Hepatocyte (in vitro differentiated cells): Measurements from ENCODE around the gene USP24. TPM values are rescaled to one million over a fixed set of nuclear protein-coding genes. Genes with fewer than 3 reads are reported as not detected.

Source experiments
- DNase-seq: peaks from one replicate; pipeline ENCODE4 v3.0.0-alpha.2; 2016; ENCODE audit warnings: low spot score
- H2AFZ ChIP-seq: fragments of 200-600 bp; sonication (generic); 2 replicates; pipeline ENCODE4 v1.6.0; 2016; ENCODE audit warnings: antibody characterized with exemption, mild to moderate bottlenecking
- H3K27ac ChIP-seq: fragments of 200-600 bp; sonication (generic); 2 replicates; pipeline ENCODE4 v1.5.1; 2016; ENCODE audit warnings: mild to moderate bottlenecking
- H3K27me3 ChIP-seq: fragments of 200-600 bp; sonication (generic); 2 replicates; pipeline ENCODE4 v1.6.1; 2016
- H3K36me3 ChIP-seq: fragments of 200-600 bp; sonication (generic); replicated peaks from 2 replicates; pipeline ENCODE4 v1.5.1; 2016; ENCODE audit warnings: low read depth; ENCODE audit not compliant: insufficient read depth
- H3K4me1 ChIP-seq: fragments of 200-600 bp; sonication (generic); 2 replicates; pipeline ENCODE4 v1.5.1; 2016; ENCODE audit warnings: mild to moderate bottlenecking, moderate library complexity; ENCODE audit not compliant: insufficient read depth
- H3K4me2 ChIP-seq: fragments of 200-600 bp; sonication (generic); 2 replicates; pipeline ENCODE4 v1.6.0; 2016
- H3K4me3 ChIP-seq: fragments of 200-600 bp; sonication (generic); 2 replicates; pipeline ENCODE4 v1.5.1; 2016; ENCODE audit warnings: mild to moderate bottlenecking
- H3K79me2 ChIP-seq: fragments of 200-600 bp; sonication (generic); 2 replicates; pipeline ENCODE4 v1.6.0; 2017; ENCODE audit warnings: mild to moderate bottlenecking
- H3K9me2 ChIP-seq: fragments of 200-600 bp; sonication (generic); replicated peaks from 2 replicates; pipeline ENCODE4 v1.6.0; 2017; ENCODE audit warnings: mild to moderate bottlenecking; ENCODE audit not compliant: insufficient read depth
- H3K9me3 ChIP-seq: fragments of 200-600 bp; sonication (generic); 2 replicates; pipeline ENCODE4 v1.5.1; 2016; ENCODE audit warnings: low read depth, mild to moderate bottlenecking
- H4K20me1 ChIP-seq: fragments of 200-600 bp; sonication (generic); 2 replicates; pipeline ENCODE4 v1.6.0; 2016; ENCODE audit warnings: mild to moderate bottlenecking; ENCODE audit not compliant: insufficient read depth, poor library complexity, severe bottlenecking
- CTCF ChIP-seq: fragments of 200-600 bp; sonication (generic); IDR thresholded peaks from 2 replicates; pipeline ENCODE4 v1.5.1; 2016; ENCODE audit warnings: antibody characterized with exemption, mild to moderate bottlenecking; ENCODE audit not compliant: poor library complexity
- EZH2 ChIP-seq: fragments of 200-600 bp; sonication (generic); IDR thresholded peaks from 2 replicates; pipeline ENCODE4 v1.6.1; 2016; ENCODE audit warnings: antibody characterized with exemption, mild to moderate bottlenecking, borderline replicate concordance
- EZH2phosphoT487 ChIP-seq: fragments of 200-600 bp; sonication (generic); IDR thresholded peaks from one replicate; pipeline ENCODE4 v1.6.1; 2018; ENCODE audit warnings: antibody characterized with exemption, mild to moderate bottlenecking, low read depth, moderate library complexity; ENCODE audit not compliant: unreplicated experiment, severe bottlenecking
- WGBS: methylation state at CpG from one replicate; pipeline ENCODE4 v1.1.6; 2016; ENCODE audit warnings: low lambda C conversion rate; ENCODE audit errors: missing lambda C conversion rate; 5-methylcytosine and 5-hydroxymethylcytosine counted together
- polyA plus RNA-seq: library from polyadenylated mRNA; unstranded; fragments of >200 nt; fragmentation: Nextera tagmentation; extraction: Ambion mirVana; gene quantifications from 2 replicates; pipeline ENCODE4 v1.2.1, GENCODE V29; 2016
- total RNA-seq: library from RNA; depleted of rRNA; stranded (reverse); fragments of >200 nt; gene quantifications from 2 replicates; pipeline ENCODE4 v1.2.3, GENCODE V29; 2014

The USP24 gene
- total and polyA plus RNA-seq, 2 experiments from 2014 or later: 9.3 to 41.9 TPM

GRCh38 chr1:55217226-55217986 lies 2.2 kb upstream of the USP24 start:
- no peak overlapping the region for H3K4me3 ChIP-seq
- H3K36me3 ChIP-seq: no peaks in the 10 kb centered on the region
- H3K79me2 ChIP-seq: peaks cover 21% of the 10 kb centered on the region
- no peak overlapping the region for H2AFZ ChIP-seq
- no peak for TF ChIP-seq EZH2phosphoT487
- TF ChIP-seq CTCF: no peak
- TF ChIP-seq EZH2: no peak
- no peak overlapping the region for H3K27ac ChIP-seq
- 66% methylated on average over 6 of the region's 6 CpGs for WGBS
- no peaks in the 10 kb centered on the region for H3K9me2 ChIP-seq
- no peak for DNase-seq
- H3K27me3 ChIP-seq: no peaks in the 10 kb centered on the region
- peaks cover 9% of the 10 kb centered on the region for H4K20me1 ChIP-seq
- H3K9me3 ChIP-seq: no peaks in the 10 kb centered on the region
- H3K4me1 ChIP-seq: peaks cover 14% of the 10 kb centered on the region
- H3K4me2 ChIP-seq: no peak overlapping the region

DNA sequence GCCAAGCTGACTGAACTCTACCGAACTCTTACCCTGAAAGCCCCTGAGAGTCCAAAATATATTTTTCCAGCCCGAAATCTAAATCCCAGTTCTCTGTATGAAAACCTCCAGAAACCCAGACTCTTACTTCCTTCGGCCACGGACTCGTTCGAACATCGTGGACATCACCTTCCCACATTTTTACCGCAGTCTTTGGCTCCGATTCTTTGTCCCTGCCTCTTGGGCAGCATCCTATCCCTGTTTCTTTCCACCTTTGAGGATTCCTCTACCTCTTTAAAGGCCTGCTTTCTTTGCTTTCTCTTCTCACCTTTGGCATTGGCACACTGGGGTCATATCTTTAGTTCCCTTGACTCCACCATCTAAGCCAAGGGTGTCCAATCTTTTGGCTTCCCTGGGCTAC lies 932 bp upstream of the USP24 start:
- 22% methylated on average over 9 of the region's 9 CpGs for WGBS
- no peaks in the 10 kb centered on the region for H3K36me3 ChIP-seq
- peaks cover 30% of the 10 kb centered on the region for H3K79me2 ChIP-seq
- H2AFZ ChIP-seq: peak overlapping the region; percentile 75
- peak overlapping the region; percentile 90 for H3K4me3 ChIP-seq
- no peaks in the 10 kb centered on the region for H3K27me3 ChIP-seq
- peak overlapping the region; percentile 92 for H3K4me2 ChIP-seq
- TF ChIP-seq EZH2: no peak
- TF ChIP-seq CTCF: no peak
- no peak for TF ChIP-seq EZH2phosphoT487
- H3K27ac ChIP-seq: peak overlapping the region; percentile 96
- peaks cover 26% of the 10 kb centered on the region for H3K4me1 ChIP-seq
- H4K20me1 ChIP-seq: peaks cover 21% of the 10 kb centered on the region
- DNase-seq: no peak
- H3K9me2 ChIP-seq: no peaks in the 10 kb centered on the region
- H3K9me3 ChIP-seq: no peaks in the 10 kb centered on the region

DNA sequence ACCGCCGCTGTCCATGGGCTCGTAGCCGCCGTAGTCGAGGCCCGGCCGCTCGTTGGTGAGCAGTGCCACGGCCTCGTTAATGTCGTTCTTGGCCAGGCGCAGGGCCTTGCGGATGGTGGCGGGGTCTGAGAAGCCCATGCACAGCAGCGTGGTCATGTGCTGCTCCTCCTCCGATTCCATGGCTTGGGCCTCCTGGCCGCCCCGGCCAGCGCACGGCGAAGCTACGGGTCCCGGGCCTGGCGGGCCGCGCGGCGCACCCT lies 300 bp downstream of the USP24 start:
- Histone ChIP-seq H3K4me3 (peak overlapping the region; percentile 90), H3K4me2 (peak overlapping the region; percentile 92), H3K27ac (peak overlapping the region; percentile 96), H3K27me3 (no peaks in the 10 kb centered on the region), H2AFZ (peak overlapping the region; percentile 75), H3K79me2 (peaks cover 42% of the 10 kb centered on the region), H3K36me3 (no peaks in the 10 kb centered on the region), H4K20me1 (peaks cover 32% of the 10 kb centered on the region), H3K9me3 (no peaks in the 10 kb centered on the region), H3K4me1 (peaks cover 32% of the 10 kb centered on the region), H3K9me2 (no peaks in the 10 kb centered on the region)
- WGBS: 0% methylated on average over 27 of the region's 29 CpGs
- TF ChIP-seq EZH2phosphoT487: no peak
- TF ChIP-seq CTCF: no peak
- TF ChIP-seq EZH2: no peak
- peak; percentile 61 for DNase-seq
